A673 (cell line): Measurements from ENCODE around the gene OR4F6. TPM values are rescaled to one million over a fixed set of nuclear protein-coding genes. Genes with fewer than 3 reads are reported as not detected.
"Not testable (repeated sequence)": the region's sequence is repeated elsewhere in the genome, so short reads cannot be mapped to it uniquely, and the experiment has no call there.

Experiments used
- BruUV-seq: library from RNA; stranded (reverse); fragments of 400-500 nt; replicated peaks from 2 replicates; lab custom pipeline; 2021; lab: Mats Ljungman, UMichigan
- CTCF ChIA-PET: fragments of 300-600 bp; sonication (Branson Sonifier 250); formaldehyde crosslinking; loops from one replicate; lab custom pipeline; 2022; ENCODE audit warnings: antibody characterized with exemption; lab: Charles Lee
- POLR2A ChIA-PET: fragments of 300-600 bp; sonication (Branson Sonifier 250); formaldehyde crosslinking; loops from one replicate; lab custom pipeline; 2022; ENCODE audit warnings: antibody characterized with exemption; ENCODE audit not compliant: low non-redundant PET; lab: Charles Lee
- DNase-seq: peaks from one replicate; pipeline ENCODE4 v3.0.0-alpha.2; 2015; ENCODE audit warnings: low spot score
- H3K27ac ChIP-seq: fragments of 200-600 bp; sonication (generic); 2 replicates; pipeline ENCODE4 v1.5.1; 2016; ENCODE audit warnings: mixed run types, low read depth, mild to moderate bottlenecking, mixed read lengths, antibody characterized with exemption, low read length; ENCODE audit not compliant: poor library complexity, severe bottlenecking
- H3K27me3 ChIP-seq: fragments of 200-600 bp; sonication (generic); replicated peaks from 2 replicates; pipeline ENCODE4 v1.6.1; 2017; ENCODE audit warnings: mixed run types, low read depth, mild to moderate bottlenecking, mixed read lengths, antibody characterized with exemption, low read length; ENCODE audit not compliant: insufficient read depth, poor library complexity
- H3K36me3 ChIP-seq: fragments of 200-600 bp; sonication (generic); 2 replicates; pipeline ENCODE4 v1.6.1; 2016; ENCODE audit warnings: mixed run types, mild to moderate bottlenecking, mixed read lengths, antibody characterized with exemption, low read length; ENCODE audit not compliant: insufficient read depth, poor library complexity, severe bottlenecking
- H3K4me1 ChIP-seq: fragments of 200-600 bp; sonication (generic); 2 replicates; pipeline ENCODE4 v1.6.1; 2017; ENCODE audit warnings: mixed run types, mild to moderate bottlenecking, mixed read lengths, antibody characterized with exemption, low read length; ENCODE audit not compliant: insufficient read depth, poor library complexity, severe bottlenecking
- H3K4me3 ChIP-seq: fragments of 200-600 bp; sonication (generic); 2 replicates; pipeline ENCODE4 v1.5.1; 2016; ENCODE audit warnings: low read depth, mixed run types, mild to moderate bottlenecking, mixed read lengths, low read length; ENCODE audit not compliant: poor library complexity, severe bottlenecking
- H3K9me3 ChIP-seq: fragments of 200-600 bp; sonication (generic); 2 replicates; pipeline ENCODE4 v1.6.1; 2016; ENCODE audit warnings: mixed run types, low read depth, mild to moderate bottlenecking, mixed read lengths, antibody characterized with exemption, low read length; ENCODE audit not compliant: poor library complexity, severe bottlenecking
- EZH2 ChIP-seq: fragments of 200-600 bp; sonication (generic); IDR thresholded peaks from 2 replicates; pipeline ENCODE4 v1.6.1; 2017; ENCODE audit warnings: borderline replicate concordance, low read depth, mild to moderate bottlenecking, mixed read lengths, antibody characterized with exemption, low read length; ENCODE audit not compliant: poor library complexity, severe bottlenecking
- intact Hi-C: fragments of 100-400 bp; cut with micrococcal nuclease; formaldehyde crosslinking; loops from one replicate; pipeline ENCODE4 v1.10.0; 2022; ENCODE audit not compliant: unreplicated experiment
- total RNA-seq: library from RNA; stranded (reverse); gene quantifications from 2 replicates; pipeline ENCODE4 v1.2.3, GENCODE V29; 2021
- TF ChIP-seq, protein P1 (sequence below): fragments of 300-800, 200-600 bp; sonication (generic); conservative IDR thresholded peaks from 2 replicates; pipeline ENCODE4 v1.5.1; 2017; ENCODE audit warnings: low read depth, mild to moderate bottlenecking, antibody characterized with exemption, low read length, moderate library complexity, mixed read lengths

Gene OR4F6
- total RNA-seq, 1 experiment from 2014 or later: not detected

GRCh38 chr15:101772921-101773320, 30.4 kb upstream of the OR4F6 start:
- Histone ChIP-seq H3K4me1 (no peaks in the 10 kb centered on the region), H3K4me3 (no peak overlapping the region), H3K9me3 (no peaks in the 10 kb centered on the region), H3K36me3 (no peaks in the 10 kb centered on the region), H3K27ac (no peak overlapping the region), H3K27me3 (peaks cover 40% of the 10 kb centered on the region)
- intact Hi-C loops: no loop called here
- no TSS peak for BruUV-seq
- no peak for DNase-seq
- ChIA-PET CTCF (no interaction called here), POLR2A (no interaction called here)
- no peak for TF ChIP-seq EZH2
- TF ChIP-seq, protein P1, sequence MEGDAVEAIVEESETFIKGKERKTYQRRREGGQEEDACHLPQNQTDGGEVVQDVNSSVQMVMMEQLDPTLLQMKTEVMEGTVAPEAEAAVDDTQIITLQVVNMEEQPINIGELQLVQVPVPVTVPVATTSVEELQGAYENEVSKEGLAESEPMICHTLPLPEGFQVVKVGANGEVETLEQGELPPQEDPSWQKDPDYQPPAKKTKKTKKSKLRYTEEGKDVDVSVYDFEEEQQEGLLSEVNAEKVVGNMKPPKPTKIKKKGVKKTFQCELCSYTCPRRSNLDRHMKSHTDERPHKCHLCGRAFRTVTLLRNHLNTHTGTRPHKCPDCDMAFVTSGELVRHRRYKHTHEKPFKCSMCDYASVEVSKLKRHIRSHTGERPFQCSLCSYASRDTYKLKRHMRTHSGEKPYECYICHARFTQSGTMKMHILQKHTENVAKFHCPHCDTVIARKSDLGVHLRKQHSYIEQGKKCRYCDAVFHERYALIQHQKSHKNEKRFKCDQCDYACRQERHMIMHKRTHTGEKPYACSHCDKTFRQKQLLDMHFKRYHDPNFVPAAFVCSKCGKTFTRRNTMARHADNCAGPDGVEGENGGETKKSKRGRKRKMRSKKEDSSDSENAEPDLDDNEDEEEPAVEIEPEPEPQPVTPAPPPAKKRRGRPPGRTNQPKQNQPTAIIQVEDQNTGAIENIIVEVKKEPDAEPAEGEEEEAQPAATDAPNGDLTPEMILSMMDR: no peak

DNA sequence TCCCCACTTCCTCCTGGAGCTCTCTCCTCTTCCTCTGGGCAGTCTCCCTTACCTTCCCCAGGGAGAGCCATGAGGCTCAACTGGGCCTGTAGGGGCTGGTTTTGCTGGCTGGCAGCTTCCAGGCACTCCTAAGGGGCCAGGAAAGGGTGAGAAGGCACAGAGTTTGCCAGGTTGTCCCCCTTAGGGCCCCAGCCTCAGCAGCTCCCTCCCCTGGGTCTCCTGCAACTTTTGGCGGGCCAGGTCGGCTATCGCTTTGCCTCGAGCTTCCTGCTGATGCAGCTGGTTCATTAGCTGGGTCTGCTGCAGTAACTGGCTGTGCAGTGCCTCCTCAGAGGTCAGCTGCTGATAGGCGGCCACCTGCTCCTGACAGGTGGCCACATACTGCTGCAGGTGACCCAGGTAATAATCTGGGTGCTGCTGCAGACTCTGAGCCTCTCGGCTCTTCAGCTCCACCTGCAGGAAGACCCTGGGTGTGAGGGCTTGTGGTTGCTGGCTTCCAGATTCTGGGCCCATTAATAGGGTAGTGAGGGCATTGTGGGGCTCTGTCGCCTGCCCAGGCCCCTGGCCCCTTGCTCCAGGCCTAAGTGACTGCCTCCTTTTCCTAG, 29.7 kb upstream of the OR4F6 start:
- ChIA-PET POLR2A (no interaction called here), CTCF (no interaction called here)
- intact Hi-C loops: no loop called here

DNA sequence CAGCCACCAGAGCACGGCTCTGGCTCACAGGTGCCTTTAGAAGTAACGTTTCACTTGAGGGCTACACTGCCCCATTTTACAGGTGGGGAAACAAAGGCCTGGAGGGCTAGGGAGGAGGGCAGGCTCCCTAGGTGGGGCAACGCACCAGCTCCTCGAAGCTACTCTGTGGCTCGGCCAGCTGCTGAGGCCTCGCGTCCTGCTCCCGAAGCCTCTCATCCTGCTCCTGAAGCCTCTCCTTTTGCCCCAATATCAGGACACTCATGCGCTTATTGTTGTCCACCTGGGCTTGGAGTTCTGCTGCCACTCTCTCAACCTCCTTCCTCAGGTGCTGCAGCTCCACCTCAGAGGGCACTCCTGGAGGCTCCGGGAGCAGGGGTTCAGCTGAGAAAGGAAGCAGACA, 28.2 kb upstream of the OR4F6 start:
- intact Hi-C loops: no loop called here
- no TSS peak for BruUV-seq
- CTCF ChIA-PET: no interaction called here

More for the DNA sequence above, 29.7 kb upstream of the OR4F6 start:
- Histone ChIP-seq H3K36me3 (no peaks in the 10 kb centered on the region), H3K27ac (no peak overlapping the region), H3K4me1 (no peaks in the 10 kb centered on the region), H3K27me3 (peaks cover 46% of the 10 kb centered on the region), H3K4me3 (no peak overlapping the region), H3K9me3 (no peaks in the 10 kb centered on the region)
- no peak for DNase-seq
- no TSS peak for BruUV-seq
- TF ChIP-seq, protein P1: peak; percentile 51
- no peak for TF ChIP-seq EZH2

GRCh38 chr15:101778576-101778975, 24.7 kb upstream of the OR4F6 start:
- H3K4me1 ChIP-seq, H3K36me3 ChIP-seq, H3K27ac ChIP-seq, POLR2A ChIA-PET, H3K9me3 ChIP-seq, DNase-seq, intact Hi-C loops, BruUV-seq, H3K4me3 ChIP-seq, CTCF ChIA-PET: not testable (repeated sequence)
- H3K27me3 ChIP-seq: peaks cover 46% of the 10 kb centered on the region

More for the DNA sequence above, 28.2 kb upstream of the OR4F6 start:
- Histone ChIP-seq H3K36me3 (no peaks in the 10 kb centered on the region), H3K27me3 (peaks cover 46% of the 10 kb centered on the region), H3K4me3 (no peak overlapping the region), H3K4me1 (no peaks in the 10 kb centered on the region), H3K27ac (no peak overlapping the region), H3K9me3 (no peaks in the 10 kb centered on the region)
- no peak for TF ChIP-seq EZH2
- TF ChIP-seq, protein P1: no peak
- DNase-seq: no peak
- POLR2A ChIA-PET: no interaction called here

DNA sequence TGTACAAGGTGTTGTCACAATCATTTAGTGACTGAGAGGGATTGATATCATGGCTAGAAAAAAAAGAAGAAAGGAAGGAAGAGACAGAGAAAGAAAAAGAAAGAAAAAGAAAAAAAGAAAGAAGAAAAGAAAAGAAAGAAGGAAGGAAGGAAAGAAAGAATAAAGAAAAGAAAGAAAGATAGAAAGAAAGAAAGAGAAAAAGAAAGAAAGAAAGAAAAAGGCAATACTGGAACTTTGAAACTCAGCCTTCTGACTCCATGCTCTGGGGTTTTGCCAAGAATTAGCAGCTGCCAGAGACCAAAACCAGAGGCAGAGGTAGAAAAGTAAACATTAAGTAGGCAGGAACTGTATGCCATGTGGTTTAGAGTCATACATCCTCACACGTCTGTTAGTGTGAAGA, 23.1 kb upstream of the OR4F6 start:
- H3K27ac ChIP-seq, intact Hi-C loops, H3K4me3 ChIP-seq, DNase-seq, H3K9me3 ChIP-seq, H3K4me1 ChIP-seq, BruUV-seq, POLR2A ChIA-PET, H3K36me3 ChIP-seq, CTCF ChIA-PET: not testable (repeated sequence)
- peaks cover 33% of the 10 kb centered on the region for H3K27me3 ChIP-seq
